NCI-H446 treated with DMSO at 0.1 percent for 48 hours (cell line): Measurements from ENCODE around the gene TDRD1.

Source experiments
- DNase-seq: peaks from one replicate; lab custom pipeline; 2025; lab: John Stamatoyannopoulos, UW

The TDRD1 gene

GRCh38 chr10:114234132-114234531 is 55.0 kb downstream of the TDRD1 start:
- no peak for DNase-seq

GRCh38 chr10:114239117-114239993 is 60.2 kb downstream of the TDRD1 start, which contains the start of gene VWA2:
Gene VWA2, plus strand, starts transcription at chr10:114239254. Its CDS starts 9,460 bp downstream, at chr10:114248714.
- no peak for DNase-seq

GRCh38 chr10:114239994-114240345 is 60.8 kb downstream of the TDRD1 start:
- no peak for DNase-seq

GRCh38 chr10:114242235-114242634 is 63.1 kb downstream of the TDRD1 start:
- no peak for DNase-seq

- no peak for DNase-seq
Observed at GRCh38 chr10:114243661-114244060, 64.5 kb downstream of the TDRD1 start.

- no peak for DNase-seq
Observed at GRCh38 chr10:114244126-114244525, 65.0 kb downstream of the TDRD1 start.

- no peak for DNase-seq
Observed at GRCh38 chr10:114245121-114245791, 66.1 kb downstream of the TDRD1 start.

- no peak for DNase-seq
Observed at GRCh38 chr10:114246679-114247305, 67.6 kb downstream of the TDRD1 start.

GRCh38 chr10:114250236-114250635 is 71.1 kb downstream of the TDRD1 start:
- no peak for DNase-seq

- DNase-seq, result no peak
Observed at GRCh38 chr10:114250716-114251115, 71.6 kb downstream of the TDRD1 start.

- DNase-seq, result no peak
Observed at GRCh38 chr10:114252092-114252491, 72.9 kb downstream of the TDRD1 start.

GRCh38 chr10:114252883-114253282 is 73.7 kb downstream of the TDRD1 start:
- no peak for DNase-seq

GRCh38 chr10:114255227-114255626 is 76.1 kb downstream of the TDRD1 start:
- DNase-seq, result no peak

- no peak for DNase-seq
Observed at GRCh38 chr10:114256008-114256765, 77.0 kb downstream of the TDRD1 start.

GRCh38 chr10:114256822-114257221 is 77.7 kb downstream of the TDRD1 start:
- no peak for DNase-seq

GRCh38 chr10:114257498-114257897 is 78.3 kb downstream of the TDRD1 start:
- no peak for DNase-seq

GRCh38 chr10:114258274-114258840 is 79.2 kb downstream of the TDRD1 start:
- no peak for DNase-seq

- DNase-seq, result no peak
Observed at GRCh38 chr10:114259824-114260223, 80.7 kb downstream of the TDRD1 start.

- DNase-seq, result no peak
Observed at GRCh38 chr10:114260366-114260765, 81.2 kb downstream of the TDRD1 start.

- no peak for DNase-seq
Observed at GRCh38 chr10:114261076-114261475, 81.9 kb downstream of the TDRD1 start.

- DNase-seq, result no peak
Observed at GRCh38 chr10:114262496-114262895, 83.3 kb downstream of the TDRD1 start.
